GM23338 (cell line): ENCODE measurements around the gene VPS8.

ENCODE experiments used
- EZH2phosphoT487 ChIP-seq: fragments of 200-600 bp; sonication (generic); IDR thresholded peaks from one replicate; pipeline ENCODE4 v1.8.1; 2018; ENCODE audit warnings: antibody characterized with exemption; ENCODE audit not compliant: unreplicated experiment
- REST ChIP-seq: IDR thresholded peaks from one replicate; pipeline ENCODE4 v1.6.1; 2018; ENCODE audit warnings: antibody characterized with exemption; ENCODE audit not compliant: unreplicated experiment

DNA sequence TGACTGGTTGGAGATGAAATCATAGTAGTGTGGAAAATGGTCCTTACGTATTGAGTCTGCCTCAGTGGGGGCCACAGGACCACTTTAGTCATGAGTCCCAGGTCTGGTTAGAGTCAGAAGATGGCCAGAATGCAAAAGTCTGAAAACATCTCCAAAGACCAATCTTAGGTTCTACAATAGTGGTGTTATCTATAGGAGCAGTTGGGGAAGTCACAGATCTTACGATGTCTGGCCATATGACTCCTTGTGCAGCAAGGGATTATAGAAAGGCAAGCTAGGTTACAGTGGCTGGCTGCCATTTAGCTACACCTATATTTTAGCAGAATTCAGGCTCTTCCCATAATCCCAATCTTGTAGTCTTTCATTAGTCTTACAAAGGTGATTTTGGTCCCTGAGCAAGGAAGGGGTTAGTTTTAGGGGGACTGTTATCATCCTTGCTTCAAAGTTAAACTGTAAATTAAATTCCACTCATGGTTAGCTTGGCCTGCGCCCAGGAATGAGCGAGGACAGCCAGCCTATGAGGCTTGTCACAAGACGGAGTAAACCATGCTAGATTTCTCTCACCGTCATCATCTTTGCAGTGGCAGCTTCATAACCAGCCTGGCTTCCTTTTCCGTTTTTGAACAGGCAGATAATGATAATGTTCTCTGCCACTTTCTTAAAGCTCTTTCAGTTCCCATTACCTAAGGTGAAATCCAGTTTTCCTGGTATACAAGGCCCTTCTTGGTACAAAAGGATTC lies 134.1 kb downstream of the VPS8 start:
- TF ChIP-seq REST = no peak
- no peak for TF ChIP-seq EZH2phosphoT487
